AG20443 (cell line): ENCODE results near the gene SLC25A1.

Source experiments
- DNase-seq: peaks from one replicate; pipeline ENCODE4 v3.0.0; 2012; ENCODE audit warnings: low spot score, mixed read lengths

Gene SLC25A1

DNA sequence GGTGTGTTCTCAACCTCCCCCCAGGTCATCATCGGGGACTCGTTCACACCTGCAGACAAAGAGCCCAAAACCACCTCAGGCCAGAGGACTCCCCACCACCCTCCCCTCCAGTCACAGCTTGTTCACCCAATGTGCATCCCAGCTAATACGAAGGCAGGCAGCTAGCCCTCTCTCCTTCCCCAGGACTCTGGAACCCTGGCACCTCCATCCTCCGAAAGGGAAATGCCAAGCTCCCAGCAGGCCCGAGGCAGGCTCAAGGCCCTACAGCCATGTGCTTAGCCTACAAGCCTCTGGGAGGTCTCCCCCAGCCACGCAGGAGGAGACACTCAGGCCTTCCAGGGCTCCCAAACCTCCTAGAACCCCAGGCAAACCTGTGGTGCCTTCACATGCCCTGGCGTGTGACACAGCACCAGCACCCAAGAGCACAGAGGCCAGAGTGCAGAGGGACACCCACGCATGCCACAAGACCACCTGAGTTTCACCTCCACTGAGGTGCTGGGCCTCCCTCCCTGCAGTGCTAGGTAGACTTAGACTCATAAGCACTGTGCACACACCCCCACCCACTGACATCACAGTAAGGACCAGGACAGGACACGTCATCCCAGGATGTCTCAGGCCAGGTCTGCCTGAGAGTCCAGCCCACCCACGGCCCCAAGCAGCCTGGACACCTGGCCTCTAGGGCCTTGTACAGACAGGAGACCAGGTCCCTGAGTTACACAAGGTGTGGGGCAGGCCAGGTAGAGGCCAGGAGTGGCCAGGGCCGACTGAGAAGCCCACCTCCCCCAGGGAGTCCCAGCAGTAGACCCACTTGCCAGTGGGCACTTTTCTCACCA is 40.9 kb downstream of the SLC25A1 start:
- no peak for DNase-seq

DNA sequence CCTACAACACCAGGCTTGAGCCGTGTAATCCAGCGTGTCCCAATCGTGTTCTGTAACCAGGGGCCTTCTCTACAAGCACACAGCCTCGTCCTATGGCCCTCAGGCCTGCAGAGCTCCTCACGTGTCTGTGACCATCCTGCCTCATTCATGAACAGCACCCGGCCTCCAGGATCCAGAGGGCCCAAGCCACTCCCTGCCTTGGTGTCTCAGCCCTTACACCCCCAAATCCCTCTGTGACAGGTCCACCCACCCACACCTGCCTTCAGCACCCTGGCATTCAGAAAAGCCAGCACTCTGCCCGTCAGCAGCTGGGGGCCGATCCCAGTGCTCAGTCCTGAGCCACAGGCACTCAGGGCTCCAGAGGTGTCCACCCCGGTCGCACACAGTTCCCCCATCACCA is 41.6 kb downstream of the SLC25A1 start:
- DNase-seq = no peak

DNA sequence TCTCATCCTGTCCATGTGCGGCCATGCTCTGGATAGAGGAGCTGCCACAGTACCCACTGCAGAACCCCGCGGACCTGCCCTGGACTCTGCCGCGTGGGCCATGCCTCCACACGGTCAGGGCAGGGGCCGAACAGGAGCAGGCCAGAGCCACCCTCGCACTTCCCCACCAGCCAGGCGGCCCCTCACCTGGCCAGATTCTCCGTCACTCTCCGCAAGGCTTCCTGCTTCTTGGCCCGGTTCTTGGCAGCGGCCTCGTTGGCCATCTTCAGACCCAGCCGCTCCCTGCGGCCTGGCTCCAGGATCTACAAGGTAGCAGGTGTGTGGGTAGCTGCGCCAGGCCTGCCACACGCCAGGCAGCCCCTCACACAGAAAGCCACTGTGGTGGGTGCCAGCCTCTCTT is 43.7 kb downstream of the SLC25A1 start:
- DNase-seq = no peak

DNA sequence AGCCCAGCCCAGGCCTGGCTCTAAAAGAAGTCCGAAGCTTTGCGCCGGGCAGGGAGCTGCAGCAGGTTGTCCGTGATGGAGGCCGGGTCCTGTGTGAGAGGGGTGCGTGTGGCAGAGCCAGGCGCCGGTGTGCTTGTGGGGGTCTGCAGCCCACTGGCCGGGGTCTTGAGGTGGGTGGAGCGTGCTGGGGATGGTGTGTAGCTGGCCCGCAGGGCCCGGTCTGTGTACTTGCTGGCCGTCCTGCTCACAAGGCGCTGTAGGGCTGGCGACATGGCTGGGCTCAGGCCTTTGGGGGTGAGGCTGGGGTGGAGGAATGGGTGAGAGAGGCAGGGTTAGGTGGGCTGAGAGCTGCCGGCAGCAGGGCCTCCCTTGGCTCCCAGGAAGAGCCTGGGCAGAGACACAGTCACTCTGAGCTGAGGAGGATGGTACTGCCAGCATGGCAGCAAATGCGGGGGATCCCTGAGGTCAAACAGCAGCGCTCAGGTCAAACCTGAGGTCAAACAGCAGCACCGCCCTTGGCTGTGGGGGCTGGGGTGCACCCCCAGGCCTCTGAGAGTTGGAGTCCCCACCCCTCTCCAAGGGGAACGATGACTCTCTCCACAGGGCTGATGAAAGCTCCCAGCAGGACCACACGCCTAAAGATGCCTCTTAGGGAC is 44.2 kb downstream of the SLC25A1 start:
- DNase-seq = no peak

GRCh38 chr22:19133561-19133960 is 45.0 kb downstream of the SLC25A1 start:
- no peak for DNase-seq

DNA sequence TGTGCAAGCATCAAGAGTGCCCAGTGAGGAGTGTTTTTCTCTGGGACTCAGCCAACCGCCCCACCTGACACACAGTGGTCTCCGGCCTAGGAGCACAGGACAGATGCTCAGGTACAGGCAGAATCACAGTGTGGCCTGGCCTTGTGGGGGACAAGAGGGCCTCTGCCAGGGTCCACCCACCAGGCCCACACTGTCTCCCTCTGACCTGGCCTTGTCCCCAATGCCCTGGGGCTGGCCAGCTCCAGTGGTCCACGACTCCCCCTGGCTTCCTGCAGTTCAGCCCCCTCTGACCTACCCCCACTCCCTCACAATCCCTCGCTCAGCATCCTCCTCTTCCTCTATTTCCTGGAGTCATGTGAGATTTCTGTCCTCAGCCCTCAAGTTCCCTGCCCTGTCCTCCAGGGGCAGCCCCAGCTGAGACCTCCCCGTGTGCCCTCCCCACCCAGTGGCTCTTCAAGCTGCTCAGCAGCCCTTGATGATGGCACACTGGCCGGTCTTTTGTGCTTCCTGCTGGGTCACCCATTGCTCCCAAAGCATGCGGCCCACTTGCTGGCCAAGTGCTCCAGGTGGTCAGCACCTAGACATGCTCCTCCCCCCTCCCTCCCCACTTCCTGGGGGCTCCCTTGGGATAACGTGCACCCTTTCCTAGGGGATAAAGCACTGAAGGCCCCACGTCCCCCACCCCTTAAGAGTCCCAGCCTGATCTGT is 45.7 kb downstream of the SLC25A1 start:
- no peak for DNase-seq

GRCh38 chr22:19132153-19132552 is 46.4 kb downstream of the SLC25A1 start:
- DNase-seq = no peak

DNA sequence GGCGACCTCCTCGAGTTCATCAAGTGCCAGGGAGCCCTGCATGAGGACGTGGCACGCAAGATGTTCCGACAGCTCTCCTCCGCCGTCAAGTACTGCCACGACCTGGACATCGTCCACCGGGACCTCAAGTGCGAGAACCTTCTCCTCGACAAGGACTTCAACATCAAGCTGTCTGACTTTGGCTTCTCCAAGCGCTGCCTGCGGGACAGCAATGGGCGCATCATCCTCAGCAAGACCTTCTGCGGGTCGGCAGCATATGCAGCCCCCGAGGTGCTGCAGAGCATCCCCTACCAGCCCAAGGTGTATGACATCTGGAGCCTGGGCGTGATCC is 46.9 kb downstream of the SLC25A1 start:
- no peak for DNase-seq

DNA sequence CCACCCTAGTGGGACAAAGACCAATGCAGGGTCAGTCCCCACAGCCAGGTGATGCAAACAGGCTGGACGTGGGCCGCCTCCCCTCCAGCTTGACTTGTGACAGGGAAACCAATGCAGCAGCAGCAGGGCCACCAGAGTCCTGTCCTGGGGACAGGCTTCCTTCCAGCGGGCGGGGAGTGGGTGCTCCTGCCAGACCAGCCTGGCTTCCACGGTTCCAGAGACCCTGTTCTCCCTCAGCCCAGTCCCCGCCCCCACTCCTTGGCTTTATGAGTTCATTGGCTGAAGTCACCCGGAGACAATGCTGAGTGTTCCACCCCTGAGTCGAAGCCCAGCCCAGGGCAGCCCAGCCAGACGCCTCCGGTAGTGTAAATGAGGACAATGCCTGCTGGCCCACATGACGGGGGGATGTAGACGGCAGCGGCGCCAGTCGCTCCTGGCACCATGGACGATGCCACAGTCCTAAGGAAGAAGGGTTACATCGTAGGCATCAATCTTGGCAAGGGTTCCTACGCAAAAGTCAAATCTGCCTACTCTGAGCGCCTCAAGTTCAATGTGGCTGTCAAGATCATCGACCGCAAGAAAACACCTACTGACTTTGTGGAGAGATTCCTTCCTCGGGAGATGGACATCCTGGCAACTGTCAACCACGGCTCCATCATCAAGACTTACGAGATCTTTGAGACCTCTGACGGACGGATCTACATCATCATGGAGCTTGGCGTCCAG is 47.4 kb downstream of the SLC25A1 start, which contains the start of gene TSSK2:
TSSK2 (plus strand) TSS at position 350 of the 726 bp plus-strand sequence; CDS start at position 442, 92 bp downstream.
- DNase-seq = no peak

GRCh38 chr22:19129871-19130270 is 48.7 kb downstream of the SLC25A1 start:
- DNase-seq = no peak

DNA sequence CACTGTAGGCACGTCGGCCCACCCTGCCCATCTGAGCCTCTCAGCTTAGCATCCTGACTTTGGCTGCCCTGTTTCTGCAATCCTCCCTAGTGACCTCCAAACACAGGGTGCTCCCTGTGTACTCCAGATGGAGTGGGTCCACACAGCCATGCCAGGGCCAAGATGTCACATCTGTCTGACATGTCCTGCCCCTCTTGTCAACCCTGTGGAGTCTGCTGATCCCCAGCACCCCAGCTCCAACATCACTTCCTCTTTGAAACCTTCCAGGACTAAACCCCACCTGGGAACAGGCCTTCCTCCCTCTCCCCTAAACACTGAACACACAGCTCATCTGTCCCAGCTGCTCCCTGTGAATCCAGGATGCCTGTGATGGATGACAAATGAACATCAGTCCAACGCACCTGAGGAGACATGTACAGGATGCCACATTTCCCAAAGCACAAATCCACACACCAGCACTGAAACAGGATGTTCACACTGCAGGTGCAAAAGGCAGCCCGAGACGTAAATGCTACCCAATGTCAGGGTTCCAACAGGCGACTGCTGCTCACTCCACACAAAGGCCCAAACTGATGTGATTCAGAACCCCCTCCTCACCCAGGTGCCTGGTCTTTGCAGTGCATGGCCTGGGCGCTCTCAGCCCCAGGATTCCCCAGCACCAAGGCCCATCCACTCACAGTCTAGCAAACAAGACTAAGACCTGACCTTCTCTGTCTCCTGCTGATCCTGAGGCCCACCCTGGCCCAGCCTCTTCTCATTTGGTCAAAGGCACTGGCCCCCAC is 49.4 kb downstream of the SLC25A1 start:
- DNase-seq = no peak

- no peak for DNase-seq
These were observed 50.5 kb downstream of the SLC25A1 start for GRCh38 chr22:19128009-19128401.

DNA sequence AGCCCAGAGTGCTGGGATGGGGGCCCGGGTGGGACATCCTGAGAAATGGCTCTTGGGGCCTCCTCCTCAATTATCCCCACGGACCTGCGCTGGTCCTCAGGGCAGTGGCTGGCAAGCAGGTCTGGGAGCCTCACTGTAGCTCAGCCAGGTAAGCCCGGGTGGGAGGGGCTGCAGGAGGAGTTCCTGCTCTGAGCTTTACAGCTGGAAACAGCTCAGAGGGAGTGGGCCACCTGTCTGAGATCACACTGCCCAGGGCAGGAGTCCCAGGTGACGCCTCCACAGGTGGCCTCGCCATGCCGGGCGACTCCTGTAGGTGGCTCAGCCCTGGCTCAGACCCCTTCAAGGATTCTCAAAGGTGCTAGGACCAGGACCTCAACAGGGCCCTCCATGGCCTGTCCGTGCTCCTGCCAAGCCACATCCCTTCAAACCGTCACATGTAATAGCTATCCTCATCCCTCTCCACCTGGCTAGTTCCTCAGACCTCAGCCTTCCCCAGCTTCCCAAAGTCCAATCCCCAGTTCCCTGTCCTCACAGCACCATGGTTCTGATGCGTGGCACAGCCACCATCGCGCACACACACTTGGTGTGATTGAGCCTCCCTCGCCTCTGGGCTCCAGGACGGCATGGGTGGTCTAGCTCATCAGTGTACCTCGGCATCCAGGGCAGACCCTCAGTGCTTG is 51.1 kb downstream of the SLC25A1 start:
- DNase-seq = no peak

DNA sequence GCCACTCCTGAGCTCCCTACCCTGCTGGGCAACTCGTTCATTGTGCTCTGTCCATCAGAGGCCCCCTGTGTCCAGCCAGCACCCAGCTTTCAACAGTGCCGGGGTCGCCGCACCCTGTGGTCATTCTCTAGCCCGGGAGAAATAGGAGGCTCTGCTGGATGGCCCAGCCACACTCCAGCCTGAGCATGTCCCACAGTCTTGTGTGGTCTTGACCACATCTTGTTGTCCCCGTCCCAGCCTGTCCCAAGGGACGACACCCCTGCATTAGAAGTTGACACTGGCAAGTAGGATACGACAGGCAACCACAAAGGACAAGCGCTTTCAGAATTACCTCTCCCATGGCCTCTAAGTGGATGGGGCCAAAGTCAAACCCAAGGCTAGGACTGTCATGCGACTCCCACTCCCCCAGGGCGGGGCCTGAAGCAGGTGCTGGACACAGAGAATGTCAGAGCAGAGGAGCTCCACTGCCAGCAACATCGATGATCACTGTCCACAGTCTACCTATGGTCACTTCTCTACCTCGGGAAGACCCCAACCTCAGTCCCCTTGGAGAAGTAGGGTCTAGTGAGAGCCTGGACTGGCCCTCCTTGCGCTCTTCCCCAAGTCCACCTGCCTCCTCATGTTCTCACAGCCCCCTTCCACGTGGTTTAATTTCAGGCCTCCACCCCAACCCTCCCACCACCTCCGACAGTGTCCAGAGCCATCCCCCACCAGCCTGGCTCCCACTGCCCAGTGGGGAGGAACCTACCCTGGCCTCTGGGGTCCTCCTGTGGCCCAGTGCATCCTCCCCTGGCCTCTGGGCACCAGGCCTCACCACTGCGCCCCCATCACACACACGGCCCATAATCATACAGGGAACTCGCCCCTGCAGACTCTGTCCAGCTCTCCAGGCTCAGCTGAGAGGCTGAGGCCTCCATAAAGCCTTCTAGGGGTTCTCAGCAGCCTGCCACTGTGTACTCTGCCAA is 51.9 kb downstream of the SLC25A1 start:
- no peak for DNase-seq
